DMS 273 (cell line): ENCODE data around the gene GCDH.
"Not testable (repeated sequence)": the region's sequence is repeated elsewhere in the genome, so short reads cannot be mapped to it uniquely, and the experiment has no call there.

Source experiments
- DNase-seq: peaks from one replicate; lab custom pipeline; 2025; ENCODE audit not compliant: unreplicated experiment; lab: John Stamatoyannopoulos, UW

GCDH gene

DNA sequence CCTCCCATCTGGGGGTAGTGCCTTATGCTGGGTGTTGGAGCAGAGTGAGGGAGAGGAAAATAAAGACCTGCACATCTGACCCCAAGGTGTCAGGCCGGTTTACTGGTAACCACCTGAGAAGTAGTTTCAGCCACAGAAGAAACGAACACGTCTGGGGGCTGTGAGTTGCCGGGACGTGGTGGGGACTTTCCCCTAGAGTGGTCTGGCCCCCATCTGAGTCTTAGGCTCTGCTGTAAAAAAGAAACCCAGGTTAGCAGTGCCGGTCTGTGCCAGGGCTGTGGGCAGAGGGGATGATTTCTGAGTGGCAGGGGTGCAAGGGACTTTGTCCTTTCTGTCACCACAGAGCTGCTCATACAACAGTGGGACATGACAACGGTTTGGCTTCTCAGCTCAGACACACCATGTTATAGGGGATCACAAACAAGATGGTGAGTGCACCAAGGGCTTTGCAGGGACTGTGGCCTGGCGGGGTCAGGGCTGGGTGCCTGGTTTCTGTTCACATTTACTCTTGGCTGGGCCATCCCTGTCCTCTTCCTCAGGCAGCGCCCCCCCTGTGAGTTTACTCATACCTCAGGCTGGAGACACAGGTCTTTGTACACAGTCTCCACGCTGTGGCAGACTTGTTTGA is 9.0 kb downstream of the GCDH start:
- DNase-seq, result no peak

DNA sequence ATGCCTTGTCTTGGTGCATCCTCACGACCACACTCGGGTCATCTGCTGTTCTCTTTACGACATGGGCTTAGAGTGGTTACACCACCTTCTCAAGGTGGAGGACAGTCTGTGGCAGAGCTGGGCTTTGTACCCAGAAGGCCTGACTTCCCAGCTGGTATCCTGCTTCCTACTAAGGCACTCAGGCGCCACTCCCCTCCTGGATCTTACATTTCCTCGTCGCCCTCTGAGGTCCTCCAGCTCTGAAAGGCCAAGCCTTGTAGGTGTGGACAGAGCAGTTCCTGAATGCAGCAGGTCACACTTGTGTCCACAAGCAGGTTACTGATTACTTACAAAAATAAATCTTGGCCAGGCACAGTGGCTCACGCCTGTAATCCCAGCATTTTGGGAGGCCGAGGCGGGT is 16.2 kb downstream of the GCDH start:
- DNase-seq, result no peak

DNA sequence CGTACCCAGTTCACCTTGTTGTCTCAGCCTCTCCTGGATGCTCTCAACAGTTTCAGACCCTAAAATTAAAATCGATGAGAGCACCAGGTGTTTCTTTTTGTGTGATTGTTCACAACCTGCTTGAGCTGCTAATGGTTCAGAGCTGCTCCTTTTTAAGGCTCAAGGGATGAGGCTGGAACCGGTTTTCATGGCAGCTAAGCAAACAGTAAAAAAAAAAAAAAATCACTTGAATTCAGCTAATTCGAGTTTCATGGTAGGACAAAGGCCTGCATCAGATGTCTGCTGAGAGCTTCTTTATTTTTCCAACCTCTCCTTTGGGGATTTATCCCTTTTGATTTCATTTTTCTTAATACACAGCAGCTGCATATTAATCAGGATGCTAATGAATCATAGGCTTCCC is 21.6 kb downstream of the GCDH start:
- no peak for DNase-seq

DNA sequence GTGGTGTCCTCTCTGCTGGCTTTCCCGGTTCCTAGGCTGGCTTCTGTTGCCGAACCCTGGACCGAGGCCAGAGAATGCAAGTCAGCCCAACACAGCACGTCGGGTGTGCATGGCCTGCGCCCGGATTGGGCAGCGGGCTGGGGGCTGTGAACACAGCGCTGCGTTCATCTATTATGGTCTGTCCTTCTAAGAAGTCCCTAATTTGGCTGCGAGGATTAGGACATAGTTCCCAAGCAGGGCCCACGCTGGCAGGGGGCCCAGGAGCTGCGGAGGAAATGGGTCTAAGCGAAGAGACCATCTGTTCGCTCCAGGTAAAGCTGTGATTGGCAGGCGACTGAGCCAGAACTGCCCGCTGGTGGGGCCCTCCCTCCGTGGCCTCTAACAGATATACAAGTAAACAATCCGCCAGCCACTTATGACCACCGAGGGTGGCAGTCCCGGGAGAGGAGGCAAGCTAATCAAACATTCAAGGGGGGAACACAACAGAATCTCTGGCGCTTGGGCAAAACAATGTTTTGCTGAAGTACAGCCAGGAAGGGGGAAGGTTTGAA is 22.1 kb downstream of the GCDH start:
- peak; percentile 99 for DNase-seq

DNA sequence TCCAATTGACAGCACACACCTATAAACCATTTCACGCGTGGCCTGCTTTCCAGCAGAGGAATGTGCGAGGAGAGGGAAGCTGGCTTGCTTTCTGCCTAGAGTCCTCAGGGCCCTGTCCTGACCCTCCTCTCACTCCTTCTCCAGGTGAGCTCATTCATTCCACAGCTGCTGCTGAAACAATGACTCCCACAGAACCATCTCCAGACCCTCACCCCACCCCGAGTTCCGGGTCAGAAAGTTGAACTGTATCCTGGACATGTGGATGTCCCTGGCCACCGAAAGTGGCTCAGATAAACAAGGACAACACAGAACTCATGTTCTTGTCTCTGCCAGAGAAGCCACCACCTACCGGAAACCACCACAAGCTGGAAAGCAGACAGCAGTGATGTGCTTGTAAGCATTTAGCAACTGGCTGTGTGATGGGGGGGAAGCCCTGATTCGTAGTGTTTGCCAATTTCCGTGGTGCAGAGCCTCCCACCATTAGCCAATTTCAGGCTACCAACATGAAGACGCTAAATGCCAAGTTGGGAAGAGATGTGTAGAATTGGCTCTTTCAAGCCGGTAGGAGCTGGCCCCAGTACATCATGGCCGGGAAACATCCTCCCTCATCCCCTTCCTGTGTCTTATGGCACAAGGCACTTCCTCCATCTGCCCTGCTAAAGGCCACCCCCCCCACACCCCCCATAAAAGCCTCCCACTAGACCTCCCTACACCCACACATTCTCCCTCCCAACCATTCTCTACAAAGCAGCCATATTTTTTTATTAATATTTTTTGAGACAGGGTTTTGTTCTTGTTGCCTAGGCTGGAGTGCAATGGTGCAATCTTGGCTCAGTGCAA is 23.1 kb downstream of the GCDH start:
- peak; percentile 50 for DNase-seq

DNA sequence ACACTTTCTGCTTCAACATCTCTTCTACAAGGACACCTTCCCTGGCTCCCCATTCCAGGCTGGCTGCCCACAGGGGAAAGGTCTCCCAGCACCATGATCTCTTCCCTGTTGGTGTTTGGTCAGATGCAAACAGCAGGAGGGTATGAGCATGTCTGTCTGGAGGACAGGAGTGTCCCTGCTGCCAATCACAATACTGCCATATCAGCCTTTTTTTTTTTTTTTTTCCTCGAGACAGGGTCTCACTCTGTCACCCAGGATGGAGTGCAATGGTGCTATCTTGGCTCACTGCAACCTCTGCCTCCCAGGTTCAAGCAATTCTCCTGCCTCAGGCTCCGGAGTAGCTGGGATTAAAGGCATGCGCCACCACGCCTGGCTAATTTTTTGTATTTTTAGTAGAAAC is 24.9 kb downstream of the GCDH start:
- DNase-seq, result not testable (repeated sequence)

DNA sequence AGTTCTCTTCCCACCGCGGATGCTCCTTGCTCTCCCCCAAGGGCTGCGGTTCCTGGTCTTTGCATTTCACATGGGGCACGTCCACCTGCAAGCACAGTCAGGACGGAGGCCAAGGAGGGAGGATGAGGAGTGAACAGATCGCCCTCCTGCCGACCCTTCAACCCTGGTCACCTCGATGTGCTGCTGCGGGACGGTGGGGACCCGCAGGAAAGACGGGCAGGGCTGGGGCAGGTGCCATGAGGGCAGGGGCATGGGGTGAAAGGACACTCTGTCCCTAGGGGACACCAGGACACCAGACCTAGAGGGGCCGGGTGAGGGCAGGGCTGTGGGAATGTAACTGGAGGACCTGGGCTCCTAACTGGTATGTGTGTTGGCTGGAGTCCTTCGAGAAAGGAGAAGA is 27.3 kb downstream of the GCDH start:
- DNase-seq, result no peak

DNA sequence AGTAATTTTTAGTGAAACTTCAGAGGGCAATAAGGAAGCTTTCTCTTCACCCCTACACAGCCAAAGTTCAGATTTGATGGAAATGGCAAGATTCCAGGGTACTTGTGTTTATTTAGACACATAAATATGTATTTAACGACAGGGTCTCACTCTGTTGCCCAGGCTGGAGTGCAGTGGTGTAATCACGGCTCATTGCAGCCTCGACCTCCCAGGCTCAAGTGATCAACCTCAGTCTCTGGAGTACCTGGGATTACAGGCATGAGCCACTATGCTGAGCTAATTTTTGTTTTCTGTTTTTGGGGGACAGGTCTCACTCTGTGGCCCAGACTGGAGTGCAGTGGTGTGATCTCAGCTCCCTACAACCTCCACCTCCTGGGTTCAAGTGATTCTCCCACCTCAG is 30.1 kb downstream of the GCDH start:
- DNase-seq, result no peak

DNA sequence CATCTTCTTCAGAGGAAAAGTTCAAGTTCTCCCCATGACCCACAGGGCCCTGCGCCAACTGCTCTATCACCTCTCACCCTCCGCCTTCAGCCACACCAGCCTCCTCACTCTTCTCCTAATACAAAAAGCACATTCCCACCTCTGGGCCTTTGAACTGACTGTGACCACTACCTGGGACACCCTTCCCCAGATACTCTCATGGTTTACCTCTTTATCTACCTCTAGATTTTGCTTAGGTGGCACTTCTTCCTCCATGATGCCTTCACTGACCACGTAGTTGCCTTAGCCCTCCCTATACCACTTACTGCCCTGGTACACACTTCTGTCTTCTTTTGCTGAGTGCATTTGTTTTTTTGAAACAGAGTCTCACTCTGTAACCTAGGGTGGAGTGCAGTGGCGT is 32.0 kb downstream of the GCDH start:
- DNase-seq, result no peak

DNA sequence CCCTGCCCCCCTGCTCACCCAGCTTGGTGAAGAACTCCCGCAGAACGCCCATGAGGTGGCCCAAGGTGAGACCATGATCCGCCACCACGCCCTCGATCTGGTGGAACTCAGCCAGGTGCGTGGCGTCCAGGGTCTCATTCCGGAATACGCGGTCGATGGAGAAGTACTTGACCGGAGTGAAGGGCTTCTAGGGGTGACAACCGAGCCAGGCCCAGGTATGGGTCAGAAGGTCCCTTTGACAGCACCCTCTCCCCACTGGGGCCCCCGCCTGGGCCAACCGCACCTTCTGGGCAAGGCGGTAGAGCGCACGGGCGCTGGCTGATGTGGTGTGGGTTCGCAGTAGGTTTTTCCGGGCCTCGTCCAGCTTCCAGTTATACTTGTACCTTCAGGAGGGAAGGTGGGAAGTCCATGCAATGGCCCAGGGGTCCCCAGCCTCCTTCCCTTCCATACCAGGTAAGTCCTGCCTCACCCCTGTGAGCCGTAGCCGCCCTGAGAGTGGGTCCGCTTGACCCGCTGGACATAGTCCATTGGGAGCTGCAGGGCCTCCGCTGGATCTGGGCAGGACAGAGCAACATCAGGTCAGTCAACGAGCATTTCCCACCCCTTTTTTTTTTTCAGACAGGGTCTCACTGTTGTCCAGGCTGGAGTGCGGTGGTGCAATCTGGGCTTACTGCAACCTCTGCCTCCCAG is 33.8 kb downstream of the GCDH start:
- DNase-seq, result no peak

DNA sequence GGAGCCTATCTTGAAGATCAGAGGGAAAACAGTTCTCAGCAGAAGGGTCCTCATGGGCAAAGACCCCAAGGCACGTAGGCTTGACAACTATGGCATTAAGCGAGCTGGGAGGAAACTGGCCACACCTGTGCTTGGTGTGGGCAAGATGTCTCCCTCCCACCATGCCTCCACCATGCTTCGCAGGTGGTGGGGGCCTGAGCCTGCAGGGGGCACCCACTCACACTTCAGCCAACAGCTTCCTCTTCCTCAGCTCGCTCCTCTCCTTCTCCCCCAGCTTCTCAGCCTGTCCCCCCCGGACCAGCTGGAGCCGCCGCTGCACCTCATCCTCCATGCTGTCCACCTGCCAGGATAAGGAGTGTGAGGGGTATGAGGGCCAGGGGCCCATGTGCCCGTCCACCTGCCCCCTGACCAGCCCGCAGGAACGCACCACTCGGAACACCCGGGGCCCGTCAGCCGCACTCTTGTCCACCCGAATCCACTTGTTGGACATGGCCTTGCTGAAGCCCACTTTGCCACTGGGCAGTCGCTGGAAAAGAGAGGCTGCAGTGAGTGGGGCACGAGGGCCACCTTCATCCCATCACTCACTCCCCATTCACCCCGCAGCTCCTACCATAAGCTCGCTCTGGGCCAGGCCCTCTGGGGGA is 39.2 kb downstream of the GCDH start:
- DNase-seq, result no peak

DNA sequence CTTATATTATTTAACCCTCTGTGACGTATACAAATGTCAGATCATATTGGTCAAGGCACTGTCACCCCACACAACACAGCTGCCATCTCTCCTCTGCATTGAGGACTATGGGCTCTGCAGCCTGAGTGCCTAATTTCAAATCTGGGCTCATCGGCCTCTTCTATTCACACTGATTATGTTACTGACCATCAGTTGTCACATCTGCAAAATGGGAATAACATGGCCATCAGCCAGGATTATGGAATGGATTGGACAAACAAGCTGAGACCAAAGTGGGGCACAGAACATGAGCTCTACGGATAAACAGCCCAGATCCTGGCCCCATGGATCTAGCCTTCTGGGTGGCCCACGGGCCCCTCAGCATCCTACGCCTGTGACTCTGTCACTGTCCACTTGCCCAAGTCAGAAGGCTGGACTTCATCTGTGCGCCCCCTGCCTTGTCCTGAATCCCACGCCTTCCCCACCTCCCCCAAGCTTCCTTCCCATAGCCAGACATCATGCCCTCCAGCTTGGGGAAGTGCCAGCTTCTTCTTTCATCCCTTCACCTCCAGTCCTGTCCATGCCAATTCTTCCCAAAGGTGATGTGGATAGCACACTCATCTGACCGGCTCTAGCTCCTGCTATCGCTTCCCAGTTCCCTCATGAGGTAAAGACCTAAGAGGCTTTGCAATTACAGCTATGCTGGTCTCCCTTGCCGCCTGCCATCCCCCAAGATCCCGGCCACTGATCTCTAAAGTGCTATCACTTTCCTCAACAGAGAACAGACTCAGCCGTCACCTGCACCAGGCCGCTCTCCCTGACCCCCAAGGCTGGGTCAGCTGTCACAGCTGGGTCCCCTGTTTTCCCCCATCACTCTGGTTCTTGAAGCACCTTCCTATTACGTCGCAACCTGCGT is 41.7 kb downstream of the GCDH start:
- DNase-seq, result no peak

DNA sequence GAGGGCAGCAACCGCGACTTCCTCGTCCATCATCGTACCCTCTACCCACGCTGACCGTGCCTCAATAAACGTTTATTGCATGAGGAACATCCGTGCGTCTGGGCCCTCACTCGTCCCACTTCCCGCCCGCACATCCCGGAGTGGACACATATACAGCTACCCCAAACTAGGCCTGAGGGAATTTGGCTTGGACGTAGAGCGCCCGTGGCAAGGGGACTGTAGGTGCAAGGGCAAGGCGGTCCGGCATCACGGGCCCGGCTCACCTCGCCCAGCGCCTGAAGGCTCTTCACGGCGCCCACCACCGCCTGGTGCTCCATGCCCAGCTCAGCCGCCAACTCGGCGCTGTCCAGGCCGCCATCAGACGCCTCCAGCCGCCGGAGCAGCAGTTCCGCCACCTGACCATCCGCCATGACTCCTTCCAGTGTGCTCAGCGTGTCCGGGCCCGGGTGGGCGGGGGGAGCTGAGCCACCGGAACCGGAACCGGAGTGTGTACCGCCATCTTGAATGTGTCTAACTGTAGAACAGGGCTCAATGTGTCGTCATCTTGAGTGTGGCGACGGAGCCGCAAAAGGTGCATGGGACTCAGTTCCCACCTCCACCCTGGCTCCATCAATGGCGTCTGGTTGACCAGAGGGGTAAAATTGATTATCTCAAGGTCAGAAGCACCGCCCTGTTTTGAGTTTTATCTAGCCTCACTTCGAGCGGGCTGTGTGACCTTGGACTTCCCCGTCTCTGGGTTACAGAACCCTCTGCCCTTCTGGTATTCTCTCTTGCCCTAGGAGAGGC is 42.5 kb downstream of the GCDH start, which contains the start of gene FARSA:
Gene FARSA, minus strand, starts transcription at position 425 of the 786 bp plus-strand sequence. Its CDS starts 15 bp downstream, at position 410.
- DNase-seq, result peak; percentile 96

DNA sequence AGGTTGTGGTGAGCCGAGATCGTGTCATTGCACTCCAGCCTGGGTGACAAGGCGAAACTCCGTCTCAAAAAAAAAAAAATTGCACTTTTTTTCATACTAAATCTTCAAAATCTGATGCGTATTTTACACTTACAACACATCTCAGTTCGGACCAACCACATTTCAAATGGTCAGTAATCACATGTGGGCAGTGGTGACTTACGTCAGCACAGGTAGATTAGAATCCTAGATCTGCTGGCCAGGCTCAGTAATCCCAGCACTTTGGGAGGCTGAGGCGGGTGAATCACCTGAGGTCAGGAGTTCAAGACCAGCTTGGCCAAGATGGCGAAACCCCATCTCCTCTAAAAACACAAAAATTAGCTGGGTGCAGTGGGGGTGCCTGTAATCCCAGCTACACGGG is 44.1 kb downstream of the GCDH start:
- no peak for DNase-seq

DNA sequence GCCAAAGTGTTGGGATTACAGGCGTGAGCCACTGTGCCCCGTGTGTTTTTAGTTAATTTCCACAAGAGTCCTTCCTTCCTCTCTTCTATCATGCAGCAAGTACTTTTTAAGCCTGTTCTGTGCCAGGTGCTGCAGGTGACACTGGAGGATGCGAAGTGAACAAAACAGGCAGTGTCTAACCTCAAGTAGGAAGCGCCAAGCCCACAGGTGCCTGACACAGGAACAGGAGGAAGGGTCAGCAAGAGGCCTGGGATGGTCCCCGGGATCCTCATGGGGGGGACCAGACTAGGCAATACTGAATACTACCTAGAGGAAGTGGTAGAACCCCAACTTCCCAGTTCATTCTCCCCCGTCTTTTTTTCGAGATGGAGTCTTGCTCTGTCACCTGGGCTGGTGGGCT is 45.6 kb downstream of the GCDH start:
- DNase-seq, result no peak

DNA sequence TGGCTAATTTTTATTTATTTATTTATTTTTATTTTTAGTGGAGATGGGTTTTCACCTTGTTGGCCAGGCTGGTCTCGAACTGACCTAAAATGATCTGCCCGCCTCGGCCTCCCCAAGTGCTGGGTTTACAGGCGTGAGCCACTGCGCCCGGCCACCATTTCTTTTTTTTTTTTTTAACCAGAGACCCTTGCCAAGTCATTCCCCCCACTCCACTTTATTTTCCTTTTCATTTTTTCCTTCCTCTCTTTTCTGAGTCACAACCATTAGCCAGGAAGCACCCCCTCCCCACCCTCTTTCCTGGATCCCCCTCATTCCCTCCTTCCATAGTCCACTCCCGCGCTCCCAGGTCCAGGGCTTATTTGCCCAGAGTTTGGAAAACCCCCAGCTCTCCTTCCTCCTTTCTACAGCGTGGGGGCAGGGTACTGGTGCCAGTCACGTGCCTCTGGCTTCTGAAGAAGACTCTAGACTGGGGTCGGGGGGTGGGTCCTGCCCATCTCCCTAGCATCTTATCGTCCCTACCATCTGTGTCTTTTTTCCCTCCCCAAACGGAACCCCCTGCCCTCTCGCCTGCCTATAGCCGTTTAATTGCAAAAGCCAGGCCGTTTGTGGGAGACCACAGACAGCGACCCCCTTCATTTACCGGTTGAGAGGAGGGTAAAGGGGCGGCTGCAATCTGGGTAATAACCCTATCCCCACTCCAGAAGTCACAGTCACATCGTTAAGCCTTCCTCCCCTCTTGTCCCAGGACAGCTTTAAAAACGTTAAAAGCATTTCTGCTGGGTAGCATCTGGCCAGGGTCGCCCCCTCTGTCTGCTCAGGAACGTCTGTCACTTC is 46.4 kb downstream of the GCDH start:
- peak; percentile 84 for DNase-seq

DNA sequence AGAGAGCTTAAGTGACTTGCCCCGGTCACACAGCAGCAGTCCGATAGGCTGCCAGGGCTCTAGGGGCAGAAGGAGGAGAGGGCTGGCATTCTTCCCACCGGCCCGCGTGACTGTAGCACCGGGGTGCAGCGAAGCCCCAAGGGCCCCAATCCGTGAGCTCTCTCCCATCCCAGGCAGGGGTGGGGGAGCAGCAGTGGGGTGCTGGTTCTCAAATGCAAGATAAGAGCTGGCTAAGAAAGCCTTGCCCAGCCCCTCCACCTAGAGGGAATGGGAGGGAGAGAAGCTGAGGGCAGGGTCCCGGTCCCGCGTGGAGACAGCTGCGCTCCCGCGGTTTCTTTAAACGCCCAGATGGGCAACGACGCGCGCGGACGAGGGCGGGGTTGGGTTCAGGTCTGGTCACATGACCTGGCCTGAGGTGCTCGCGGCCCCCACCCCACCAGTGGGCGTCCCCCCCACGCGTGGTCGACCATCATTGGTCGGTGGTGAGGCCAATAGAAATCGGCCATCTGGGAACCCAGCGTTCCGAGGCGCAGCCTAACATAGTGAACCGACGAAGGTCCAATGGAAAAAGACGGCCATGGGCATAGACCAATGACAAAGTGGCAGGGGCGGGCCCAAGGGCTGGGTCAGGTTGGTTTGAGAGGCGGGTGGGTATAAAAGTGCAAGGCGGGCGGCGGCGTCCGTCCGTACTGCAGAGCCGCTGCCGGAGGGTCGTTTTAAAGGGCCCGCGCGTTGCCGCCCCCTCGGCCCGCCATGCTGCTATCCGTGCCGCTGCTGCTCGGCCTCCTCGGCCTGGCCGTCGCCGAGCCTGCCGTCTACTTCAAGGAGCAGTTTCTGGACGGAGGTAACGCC is 47.2 kb downstream of the GCDH start, which contains the start of gene CALR:
Gene CALR, plus strand, starts transcription at position 683 of the 852 bp plus-strand sequence. Its CDS starts 71 bp downstream, at position 754.
- DNase-seq, result peak; percentile 100
